Measurements from ENCODE around the gene PDCD2L.

DNA sequence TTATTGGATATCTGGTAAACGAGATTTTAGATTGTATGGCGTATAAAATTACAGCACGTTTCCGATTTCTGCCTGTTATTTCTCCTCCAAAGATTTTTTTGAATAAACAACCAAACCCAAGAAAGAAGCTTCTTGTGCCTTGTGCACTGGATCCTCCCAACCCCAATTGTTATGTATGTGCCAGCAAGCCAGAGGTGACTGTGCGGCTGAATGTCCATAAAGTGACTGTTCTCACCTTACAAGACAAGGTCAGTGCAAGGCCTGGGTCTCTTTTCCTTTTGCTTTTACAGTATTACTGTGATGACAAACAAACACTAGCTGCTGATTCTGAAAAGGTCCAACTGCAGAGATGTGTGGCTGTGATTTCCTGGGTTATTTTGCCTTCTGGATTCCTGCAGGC, 54.5 kb downstream of the PDCD2L start:
- TF ChIP-seq, protein P1, sequence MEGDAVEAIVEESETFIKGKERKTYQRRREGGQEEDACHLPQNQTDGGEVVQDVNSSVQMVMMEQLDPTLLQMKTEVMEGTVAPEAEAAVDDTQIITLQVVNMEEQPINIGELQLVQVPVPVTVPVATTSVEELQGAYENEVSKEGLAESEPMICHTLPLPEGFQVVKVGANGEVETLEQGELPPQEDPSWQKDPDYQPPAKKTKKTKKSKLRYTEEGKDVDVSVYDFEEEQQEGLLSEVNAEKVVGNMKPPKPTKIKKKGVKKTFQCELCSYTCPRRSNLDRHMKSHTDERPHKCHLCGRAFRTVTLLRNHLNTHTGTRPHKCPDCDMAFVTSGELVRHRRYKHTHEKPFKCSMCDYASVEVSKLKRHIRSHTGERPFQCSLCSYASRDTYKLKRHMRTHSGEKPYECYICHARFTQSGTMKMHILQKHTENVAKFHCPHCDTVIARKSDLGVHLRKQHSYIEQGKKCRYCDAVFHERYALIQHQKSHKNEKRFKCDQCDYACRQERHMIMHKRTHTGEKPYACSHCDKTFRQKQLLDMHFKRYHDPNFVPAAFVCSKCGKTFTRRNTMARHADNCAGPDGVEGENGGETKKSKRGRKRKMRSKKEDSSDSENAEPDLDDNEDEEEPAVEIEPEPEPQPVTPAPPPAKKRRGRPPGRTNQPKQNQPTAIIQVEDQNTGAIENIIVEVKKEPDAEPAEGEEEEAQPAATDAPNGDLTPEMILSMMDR (IDR thresholded peaks at IDR 0.05; ENCODE audit: insufficient read depth, low read length, poor library complexity, severe bottlenecking) = no peak
- no peak for TF ChIP-seq EZH2phosphoT487 (conservative IDR thresholded peaks at IDR 0.05; ENCODE audit: low read length)
